ENCODE measurements around the gene MAP3K4.

GRCh38 chr6:160966493-160967229 lies 24.9 kb upstream of the MAP3K4 start:
- TF ChIP-seq, protein P1, sequence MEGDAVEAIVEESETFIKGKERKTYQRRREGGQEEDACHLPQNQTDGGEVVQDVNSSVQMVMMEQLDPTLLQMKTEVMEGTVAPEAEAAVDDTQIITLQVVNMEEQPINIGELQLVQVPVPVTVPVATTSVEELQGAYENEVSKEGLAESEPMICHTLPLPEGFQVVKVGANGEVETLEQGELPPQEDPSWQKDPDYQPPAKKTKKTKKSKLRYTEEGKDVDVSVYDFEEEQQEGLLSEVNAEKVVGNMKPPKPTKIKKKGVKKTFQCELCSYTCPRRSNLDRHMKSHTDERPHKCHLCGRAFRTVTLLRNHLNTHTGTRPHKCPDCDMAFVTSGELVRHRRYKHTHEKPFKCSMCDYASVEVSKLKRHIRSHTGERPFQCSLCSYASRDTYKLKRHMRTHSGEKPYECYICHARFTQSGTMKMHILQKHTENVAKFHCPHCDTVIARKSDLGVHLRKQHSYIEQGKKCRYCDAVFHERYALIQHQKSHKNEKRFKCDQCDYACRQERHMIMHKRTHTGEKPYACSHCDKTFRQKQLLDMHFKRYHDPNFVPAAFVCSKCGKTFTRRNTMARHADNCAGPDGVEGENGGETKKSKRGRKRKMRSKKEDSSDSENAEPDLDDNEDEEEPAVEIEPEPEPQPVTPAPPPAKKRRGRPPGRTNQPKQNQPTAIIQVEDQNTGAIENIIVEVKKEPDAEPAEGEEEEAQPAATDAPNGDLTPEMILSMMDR (conservative IDR thresholded peaks at IDR 0.05; ENCODE audit: low read length) = no peak
- no peak for TF ChIP-seq EZH2phosphoT487 (IDR thresholded peaks at IDR 0.05; ENCODE audit: borderline replicate concordance)
